K562 (cell line): ENCODE data around the gene ASRGL1. TPM values are rescaled to one million over a fixed set of nuclear protein-coding genes. Genes with fewer than 3 reads are reported as not detected.
A peak's percentile ranks its signal among the peaks of the same experiment; 100 is the strongest.

Source experiments
- ATAC-seq: fragments of 200-7000 bp; cut with Tn5 transposase; 3 replicates; pipeline ENCODE4 v1.9.1; 2020; ENCODE audit warnings: moderate library complexity
- BruUV-seq: library from RNA; stranded (reverse); fragments of 400-500 nt; replicated peaks from 2 replicates; lab custom pipeline; 2021; lab: Mats Ljungman, UMichigan
- CTCF ChIA-PET: fragments of 300-600 bp; formaldehyde crosslinking; extraction: SDS; loops from one replicate; lab custom pipeline; 2021; ENCODE audit warnings: low intra/inter-chr PET ratio; lab: Yijun Ruan, JAX
- POLR2A ChIA-PET: fragments of 300-600, 350-650 bp; sonication (Branson Sonifier 250); formaldehyde crosslinking; extraction: SDS; loops from one replicate; lab custom pipeline; 2021; ENCODE audit warnings: antibody characterized with exemption, inconsistent platforms; lab: Yijun Ruan, JAX
- DNase-seq, 4 experiments: peaks; one replicate each; pipeline versions ENCODE4 v3.0.0 to v3.0.0-alpha.2; 2011 to 2018; ENCODE audit warnings: low spot score in 3 of 4, mixed read lengths in 3 of 4; ENCODE audit errors: extremely low read depth in 1 of 4
- FAIRE-seq: peaks from 2 replicates; lab custom pipeline; 2011; peaks lifted over from hg19 to GRCh38; lab: Jason Lieb, UNC
- H2AFZ ChIP-seq: 2 replicates; pipeline ENCODE4 v1.6.0; 2011; ENCODE audit warnings: low read depth, low read length, control low read depth, inconsistent platforms
- H3K27ac ChIP-seq: fragments of 200-600 bp; 3 replicates; pipeline ENCODE4 v1.8.0; 2011; ENCODE audit warnings: low read depth, mild to moderate bottlenecking, control low read depth, inconsistent platforms, low read length, moderate library complexity, mixed read lengths; ENCODE audit errors: extremely low read depth
- H3K27me3 ChIP-seq, 2 experiments: fragments of 300-600 bp in 1 of 2; 2 replicates in 1 of 2; 3 replicates in 1 of 2; pipeline versions ENCODE4 v1.6.0 to v1.8.0; 2011; ENCODE audit warnings: inconsistent platforms in 2 of 2, low read length in 2 of 2, mild to moderate bottlenecking in 1 of 2, mixed read lengths in 1 of 2, moderate library complexity in 1 of 2; ENCODE audit not compliant: control insufficient read depth in 2 of 2, insufficient read depth in 2 of 2
- H3K36me3 ChIP-seq: fragments of 300-600 bp; 3 replicates; pipeline ENCODE4 v1.8.0; 2011; ENCODE audit warnings: mild to moderate bottlenecking, low read length, inconsistent platforms; ENCODE audit not compliant: control insufficient read depth, insufficient read depth
- H3K4me1 ChIP-seq, 2 experiments: fragments of 200-600 bp in 1 of 2; replicated peaks in 1 of 2; 2 replicates in 1 of 2; 3 replicates in 1 of 2; pipeline versions ENCODE4 v1.5.1 to v1.8.0; 2011; ENCODE audit warnings: inconsistent platforms in 2 of 2, low read length in 2 of 2, mild to moderate bottlenecking in 1 of 2, mixed read lengths in 1 of 2, moderate library complexity in 1 of 2; ENCODE audit not compliant: control insufficient read depth in 2 of 2, insufficient read depth in 2 of 2
- H3K4me2 ChIP-seq: 2 replicates; pipeline ENCODE4 v1.6.1; 2011; ENCODE audit warnings: low read length, control low read depth, inconsistent platforms, mixed read lengths; ENCODE audit not compliant: insufficient read depth
- H3K4me3 ChIP-seq: fragments of 200-600 bp; sonication (generic), shearing (Covaris generic); 2 replicates; pipeline ENCODE4 v1.5.1; 2016; ENCODE audit warnings: control low read depth, inconsistent platforms
- H3K79me2 ChIP-seq: fragments of 200-600 bp; 3 replicates; pipeline ENCODE4 v1.8.0; 2011; ENCODE audit warnings: low read length, inconsistent platforms; ENCODE audit not compliant: control insufficient read depth, insufficient read depth
- H3K9ac ChIP-seq, 2 experiments: 2 replicates each; pipeline versions ENCODE4 v1.6.0 to v1.6.1; 2011; ENCODE audit warnings: low read depth in 2 of 2, low read length in 2 of 2, control low read depth in 1 of 2, inconsistent platforms in 1 of 2, mild to moderate bottlenecking in 1 of 2, mixed read lengths in 1 of 2; ENCODE audit not compliant: insufficient read depth in 1 of 2
- H3K9me1 ChIP-seq: one replicate; pipeline ENCODE4 v1.6.0; 2011; ENCODE audit warnings: inconsistent platforms, mild to moderate bottlenecking, low read length, moderate library complexity; ENCODE audit not compliant: control insufficient read depth, insufficient read depth
- H3K9me3 ChIP-seq: replicated peaks from 2 replicates; pipeline ENCODE4 v1.5.1; 2011; ENCODE audit warnings: low read depth, low read length, inconsistent platforms; ENCODE audit not compliant: control insufficient read depth, insufficient read depth
- H4K20me1 ChIP-seq: replicated peaks from 2 replicates; pipeline ENCODE4 v1.6.1; 2011; ENCODE audit warnings: low read length, inconsistent platforms, mixed read lengths; ENCODE audit not compliant: control insufficient read depth, insufficient read depth
- DACH1 ChIP-seq: fragments of 450-650 bp; IDR thresholded peaks from 2 replicates; pipeline ENCODE4 v1.6.1; 2018; ENCODE audit not compliant: partially characterized antibody
- EWSR1 ChIP-seq: fragments of 450-650 bp; IDR thresholded peaks from 2 replicates; pipeline ENCODE4 v1.6.1; 2018; ENCODE audit warnings: borderline replicate concordance, mild to moderate bottlenecking, low read depth, moderate library complexity; ENCODE audit not compliant: partially characterized antibody
- FOXK2 ChIP-seq, 2 experiments: fragments of 450-650 bp; IDR thresholded peaks in 1 of 2; conservative IDR thresholded peaks in 1 of 2; 2 replicates each; pipeline ENCODE4 v1.6.1; 2016; ENCODE audit warnings: low read depth in 2 of 2, mild to moderate bottlenecking in 1 of 2
- POLR2A ChIP-seq: fragments of 450-650 bp; conservative IDR thresholded peaks from 2 replicates; pipeline ENCODE4 v1.6.1; 2016
- PRMT5 ChIP-seq: sonication (generic); formaldehyde crosslinking; IDR thresholded peaks from 2 replicates; pipeline ENCODE4 v1.5.0; 2020; ENCODE audit warnings: missing genetic modification reagents
- RBBP5 ChIP-seq: fragments of 200-600 bp; sonication (generic); IDR thresholded peaks from 2 replicates; pipeline ENCODE4 v1.6.1; 2012; ENCODE audit warnings: borderline replicate concordance, mild to moderate bottlenecking, low read length, control low read depth, inconsistent platforms; ENCODE audit not compliant: insufficient read depth, poor library complexity, severe bottlenecking
- RBM14 ChIP-seq: fragments of 200-400 bp; formaldehyde crosslinking; IDR thresholded peaks from 2 replicates; pipeline ENCODE4 v1.6.1; 2018; ENCODE audit warnings: low read depth, mild to moderate bottlenecking, low read length, moderate library complexity, borderline replicate concordance; ENCODE audit not compliant: insufficient read depth
- SAFB ChIP-seq: fragments of 200-400 bp; formaldehyde crosslinking; IDR thresholded peaks from 2 replicates; pipeline ENCODE4 v1.6.1; 2017; ENCODE audit warnings: low read depth, low read length, borderline replicate concordance
- STAT5B ChIP-seq: fragments of 250-450 bp; sonication (Bioruptor Pico); IDR thresholded peaks from 2 replicates; pipeline ENCODE4 v1.8.0; 2021; ENCODE audit warnings: mild to moderate bottlenecking, inconsistent platforms
- ZNF12 ChIP-seq: sonication (generic); formaldehyde crosslinking; IDR thresholded peaks from 2 replicates; pipeline ENCODE4 v1.4.0; 2020; ENCODE audit warnings: mild to moderate bottlenecking, missing genetic modification reagents
- ZNF551 ChIP-seq: fragments of 250-450 bp; sonication (Bioruptor Pico); IDR thresholded peaks from 2 replicates; pipeline ENCODE4 v1.5.0; 2021; ENCODE audit warnings: mild to moderate bottlenecking, moderate library complexity
- ZNF561 ChIP-seq: fragments of 450-650 bp; formaldehyde crosslinking; conservative IDR thresholded peaks from 2 replicates; pipeline ENCODE4 v1.4.0; 2020; ENCODE audit warnings: mild to moderate bottlenecking, moderate library complexity
- WGBS: fragments of 100-300 bp; shearing (Covaris generic); methylation state at CpG from one replicate; pipeline ENCODE4 v1.1.6; 2016; ENCODE audit warnings: low coverage, mixed read lengths; ENCODE audit not compliant: insufficient coverage; ENCODE audit errors: missing lambda C conversion rate; 5-methylcytosine and 5-hydroxymethylcytosine counted together
- in situ Hi-C: fragments of 300-500 bp; cut with MboI; formaldehyde crosslinking; loops from 4 replicates; pipeline ENCODE4 v1.15.0; 2018; ENCODE audit warnings: inconsistent platforms, mixed read lengths
- intact Hi-C: fragments of 100-400 bp; cut with micrococcal nuclease; formaldehyde crosslinking; loops from 2 replicates; pipeline ENCODE4 v1.14.2; 2022
- polyA plus RNA-seq, 8 experiments: library from polyadenylated mRNA; depleted of rRNA in 4 of 8; stranded (reverse) in 5 of 8; unstranded in 3 of 8; fragments of >200 nt; fragmentation: Nextera tagmentation in 2 of 8; fragmentation: Illumina TruSeq in 1 of 8; extraction: Ambion mirVana in 2 of 8; extraction: Trizol in 1 of 8; gene quantifications; 2 replicates each; pipeline versions ENCODE4 v1.2.1 to v1.2.3, GENCODE V29; 2011 to 2014; ENCODE audit warnings: inconsistent platforms in 1 of 8, missing spikeins in 1 of 8
- total RNA-seq, 7 experiments: library from RNA; depleted of rRNA in 6 of 7; stranded (reverse); fragments of >200 nt in 6 of 7; fragmentation: Illumina TruSeq in 2 of 7; extraction: Trizol in 2 of 7; gene quantifications; 2 replicates each; pipeline versions ENCODE4 v1.2.1 to v1.2.3, GENCODE V29; 2011 to 2021; ENCODE audit warnings: low replicate concordance in 1 of 7
- TF ChIP-seq, protein P1 (sequence below), 2 experiments: fragments of 450-650 bp; IDR thresholded peaks; 2 replicates each; pipeline ENCODE4 v1.6.1; 2016; ENCODE audit warnings: mild to moderate bottlenecking in 2 of 2, borderline replicate concordance in 1 of 2, low read depth in 1 of 2, moderate library complexity in 1 of 2

ASRGL1 gene
- total and polyA plus RNA-seq, 9 of the 15 experiments (the other 6 are each of a cell fraction or from before 2014, with no cell fraction given): 3.1 to 23.0 (median 11.2) TPM

DNA sequence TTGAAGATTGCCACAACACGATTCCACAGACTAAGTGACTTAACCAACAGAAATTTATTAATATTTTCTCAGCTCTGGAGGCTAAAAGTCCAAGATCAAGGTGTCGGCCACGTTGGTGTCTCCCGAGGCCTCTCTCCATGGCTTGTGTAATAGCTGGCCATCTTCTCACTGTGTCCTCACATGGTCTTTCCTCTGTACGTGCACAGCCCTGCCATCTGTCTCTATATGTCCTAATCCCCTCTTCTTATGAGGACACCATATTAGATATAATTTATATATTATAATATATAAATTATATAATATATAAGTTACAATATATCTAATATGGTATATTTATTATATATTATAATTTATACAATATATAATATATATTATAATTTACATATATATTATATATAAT, 56.5 kb downstream of the ASRGL1 start:
- 71% methylated on average over 5 of the region's 5 CpGs for WGBS
- Histone ChIP-seq H3K27ac (0 out of 3 replicates have a peak overlapping the region, but pooled peaks have one; percentile 10), H3K36me3 (no peaks in the 10 kb centered on the region), H3K4me2 (no peak overlapping the region), H3K4me3 (no peak overlapping the region), H3K79me2 (no peaks in the 10 kb centered on the region), H3K27me3 (no peaks in the 10 kb centered on the region), H3K9me3 (no peaks in the 10 kb centered on the region), H3K9ac (no peak overlapping the region), H3K4me1 (peaks cover 49 to 53% of the 10 kb centered on the region in 2 experiments), H3K9me1 (no peaks in the 10 kb centered on the region), H4K20me1 (no peaks in the 10 kb centered on the region), H2AFZ (peak overlapping the region; percentile 75)
- no peak for ATAC-seq
- in situ Hi-C loops (loop anchor here (5.0 to 25.0 kb wide), 4 partner anchors 161 to 619 kb away; partner anchors contain the start of gene SLC22A8), intact Hi-C loops (loop anchor here (1.0 to 10.0 kb wide), 3 partner anchors 13 to 371 kb away; partner anchors contain the start of gene POLR2G)
- no peak for DNase-seq
- ChIA-PET POLR2A (interaction anchor here (1.1 to 2.7 kb wide), 8 partner anchors 151 to 447 kb away, joined by 3 to 11 read pairs (median 6); partner anchors contain the start of genes AHNAK, C11orf98, CSKMT and EEF1G), CTCF (interaction anchor here (0.6 to 3.7 kb wide), 9 partner anchors 13 to 469 kb away, joined by 3 to 48 read pairs (median 4); partner anchors contain the start of gene AHNAK)
- no TSS peak for BruUV-seq
- FAIRE-seq: no peak
- TF ChIP-seq POLR2A: no peak
- TF ChIP-seq, protein P1, sequence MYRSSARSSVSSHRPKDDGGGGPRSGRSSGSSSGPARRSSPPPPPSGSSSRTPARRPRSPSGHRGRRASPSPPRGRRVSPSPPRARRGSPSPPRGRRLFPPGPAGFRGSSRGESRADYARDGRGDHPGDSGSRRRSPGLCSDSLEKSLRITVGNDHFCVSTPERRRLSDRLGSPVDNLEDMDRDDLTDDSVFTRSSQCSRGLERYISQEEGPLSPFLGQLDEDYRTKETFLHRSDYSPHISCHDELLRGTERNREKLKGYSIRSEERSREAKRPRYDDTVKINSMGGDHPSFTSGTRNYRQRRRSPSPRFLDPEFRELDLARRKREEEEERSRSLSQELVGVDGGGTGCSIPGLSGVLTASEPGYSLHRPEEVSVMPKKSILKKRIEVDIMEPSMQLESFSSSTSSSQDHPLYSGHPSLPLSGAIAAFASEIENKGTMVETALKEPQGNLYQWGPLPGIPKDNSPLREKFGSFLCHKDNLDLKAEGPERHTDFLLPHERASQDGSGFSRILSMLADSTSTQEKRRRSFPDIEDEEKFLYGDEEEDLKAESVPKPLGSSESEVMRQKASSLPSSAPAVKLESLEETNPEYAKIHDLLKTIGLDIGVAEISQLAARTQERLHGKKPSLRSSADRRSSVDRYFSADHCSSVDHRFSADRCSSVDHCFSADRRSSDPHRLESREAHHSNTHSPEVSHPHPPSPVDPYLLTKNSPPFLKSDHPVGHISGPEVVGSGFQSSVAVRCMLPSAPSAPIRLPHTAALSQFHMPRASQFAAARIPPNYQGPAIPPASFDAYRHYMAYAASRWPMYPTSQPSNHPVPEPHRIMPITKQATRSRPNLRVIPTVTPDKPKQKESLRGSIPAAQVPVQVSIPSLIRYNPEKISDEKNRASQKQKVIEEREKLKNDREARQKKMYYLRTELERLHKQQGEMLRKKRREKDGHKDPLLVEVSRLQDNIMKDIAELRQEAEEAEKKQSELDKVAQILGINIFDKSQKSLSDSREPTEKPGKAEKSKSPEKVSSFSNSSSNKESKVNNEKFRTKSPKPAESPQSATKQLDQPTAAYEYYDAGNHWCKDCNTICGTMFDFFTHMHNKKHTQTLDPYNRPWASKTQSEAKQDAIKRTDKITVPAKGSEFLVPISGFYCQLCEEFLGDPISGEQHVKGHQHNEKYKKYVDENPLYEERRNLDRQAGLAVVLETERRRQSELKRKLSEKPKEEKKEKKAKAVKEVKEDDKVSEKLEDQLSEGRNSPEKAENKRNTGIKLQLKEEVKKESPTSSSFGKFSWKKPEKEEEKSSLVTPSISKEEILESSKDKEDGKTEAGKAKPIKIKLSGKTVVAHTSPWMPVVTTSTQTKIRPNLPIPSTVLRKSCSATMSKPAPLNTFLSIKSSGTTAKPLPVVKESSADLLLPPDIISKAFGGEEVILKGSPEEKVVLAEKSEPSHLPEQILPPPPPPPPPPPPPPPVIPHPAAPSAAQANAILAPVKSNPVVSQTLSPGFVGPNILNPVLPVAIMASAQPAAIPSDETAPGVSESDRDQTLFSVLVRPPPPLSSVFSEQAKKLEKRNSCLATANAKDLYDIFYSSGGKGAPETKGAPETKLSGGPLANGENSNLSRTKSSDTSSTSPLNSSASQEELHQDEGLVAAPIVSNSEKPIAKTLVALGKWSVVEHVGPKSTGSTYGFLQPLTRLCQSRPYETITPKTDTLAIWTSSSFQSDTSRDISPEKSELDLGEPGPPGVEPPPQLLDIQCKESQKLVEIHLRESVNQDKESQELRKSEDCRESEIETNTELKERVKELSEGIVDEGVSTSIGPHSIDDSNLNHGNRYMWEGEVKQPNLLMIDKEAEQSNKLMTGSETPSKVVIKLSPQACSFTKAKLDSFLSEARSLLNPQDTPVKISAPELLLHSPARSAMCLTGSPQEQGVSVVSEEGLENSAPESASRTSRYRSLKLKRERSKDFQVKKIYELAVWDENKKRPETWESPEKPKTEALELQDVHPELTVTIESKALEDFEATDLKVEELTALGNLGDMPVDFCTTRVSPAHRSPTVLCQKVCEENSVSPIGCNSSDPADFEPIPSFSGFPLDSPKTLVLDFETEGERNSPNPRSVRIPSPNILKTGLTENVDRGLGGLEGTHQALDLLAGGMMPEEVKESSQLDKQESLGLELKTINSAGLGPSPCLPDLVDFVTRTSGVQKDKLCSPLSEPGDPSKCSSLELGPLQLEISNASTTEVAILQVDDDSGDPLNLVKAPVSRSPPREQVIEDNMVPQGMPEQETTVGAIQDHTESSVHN (IDR thresholded peaks at IDR 0.05; ENCODE audit: borderline replicate concordance in 1 of 2, low read depth in 1 of 2): no peak
- TF ChIP-seq ZNF551 (CRISPR knock-in tag): no peak
- TF ChIP-seq RBBP5: no peak
- no peak for TF ChIP-seq SAFB
- TF ChIP-seq FOXK2 (conservative IDR thresholded peaks at IDR 0.05 in 1 of 2, IDR thresholded peaks at IDR 0.05 in 1 of 2; ENCODE audit: low read depth in 2 of 2): no peak
- no peak for TF ChIP-seq RBM14
- TF ChIP-seq ZNF561 (CRISPR knock-in tag): no peak
- no peak for TF ChIP-seq PRMT5 (CRISPR knock-in tag)
- TF ChIP-seq STAT5B: no peak
- TF ChIP-seq EWSR1: no peak
- TF ChIP-seq DACH1: no peak
- no peak for TF ChIP-seq ZNF12 (CRISPR knock-in tag)
